Measurements from ENCODE around the gene NUDC. TPM values are rescaled to one million over a fixed set of nuclear protein-coding genes. Genes with fewer than 3 reads are reported as not detected.

The NUDC gene
- total RNA-seq, 1 experiment from 2014 or later = 161 TPM

DNA sequence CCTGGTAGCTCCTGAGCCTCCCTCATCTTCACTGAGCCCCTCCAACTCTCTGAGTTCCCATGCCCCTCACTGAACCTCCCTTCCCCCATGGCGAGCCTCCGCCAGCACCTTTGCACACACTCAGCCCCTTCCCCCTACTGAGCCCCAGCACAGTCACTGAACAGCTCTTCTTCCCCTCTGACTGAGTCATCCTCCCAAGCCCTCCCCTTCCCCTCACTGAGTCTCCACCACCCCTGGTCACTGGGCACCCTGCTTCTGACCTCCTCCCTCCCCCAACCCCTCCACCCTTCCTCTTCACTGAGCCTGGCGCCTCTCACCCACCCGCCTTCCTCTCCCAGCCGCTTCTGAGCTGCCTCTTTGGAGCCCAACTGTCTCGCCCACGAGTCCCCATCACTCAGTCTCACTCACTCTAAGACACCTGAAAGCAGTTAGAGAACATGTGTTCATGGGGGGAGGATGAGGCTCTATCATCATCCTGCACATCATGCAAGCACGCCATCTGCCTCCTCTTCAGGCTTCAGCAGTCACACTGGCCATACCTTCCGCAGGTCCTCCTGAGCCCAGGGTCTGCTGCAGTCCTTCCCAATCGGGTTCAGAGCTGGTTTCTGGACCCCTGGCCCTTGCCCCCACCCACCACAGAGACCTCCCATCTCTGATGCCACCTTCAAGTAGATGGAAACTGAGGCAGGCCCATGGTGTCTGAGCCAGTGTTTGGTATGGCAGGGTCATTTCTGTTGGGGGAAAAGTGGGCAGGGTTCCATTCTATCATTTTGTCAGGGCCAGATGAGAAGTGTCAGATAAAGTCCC is 70.0 kb downstream of the NUDC start:
- Histone ChIP-seq H3K9me3 (ENCODE audit: control insufficient read depth, insufficient read depth, low read depth, low read length) (no peaks in the 10 kb centered on the region), H3K36me3 (ENCODE audit: control insufficient read depth, insufficient read depth, low read length) (no peaks in the 10 kb centered on the region; the same call in 1 of the 2 replicates), H3K27me3 (ENCODE audit: control insufficient read depth, insufficient read depth, low read length) (no peaks in the 10 kb centered on the region), H3K27ac (ENCODE audit: low read length) (peak overlapping the region; percentile 55), H3K4me1 (ENCODE audit: control insufficient read depth, insufficient read depth, low read length) (peaks cover 30% of the 10 kb centered on the region), H3K4me3 (ENCODE audit: low read depth in 2 of 2, low read length in 2 of 2) (no peak overlapping the region)
- ATAC-seq (peak; percentile 14; the same call in 1 of the 2 replicates), DNase-seq (ENCODE audit: low read depth, low spot score) (no peak)
- intact Hi-C loops (cut with micrococcal nuclease; ENCODE audit: unreplicated experiment) (no loop called here), in situ Hi-C loops (cut with HindIII; ENCODE audit: low pct_unique_long_range_greater_than_20kb, low sequenced_read_pairs) (no loop called here)
- ChIA-PET CTCF (interaction anchor here (0.7 kb wide), 1 partner anchor 1024 kb away, joined by 3 read pairs; no protein-coding TSS in a partner anchor), POLR2A (interaction anchor here (0.6 kb wide), 1 partner anchor 9 kb away, joined by 3 read pairs; no protein-coding TSS in a partner anchor)
- TF ChIP-seq REST (IDR thresholded peaks at IDR 0.05; ENCODE audit: insufficient read depth in 1 of 2, low read depth in 2 of 2, low read length in 1 of 2) = no peak
- TF ChIP-seq POLR2AphosphoS5 (IDR thresholded peaks at IDR 0.05; ENCODE audit: low read depth, low read length) = no peak
- TF ChIP-seq, protein P1, sequence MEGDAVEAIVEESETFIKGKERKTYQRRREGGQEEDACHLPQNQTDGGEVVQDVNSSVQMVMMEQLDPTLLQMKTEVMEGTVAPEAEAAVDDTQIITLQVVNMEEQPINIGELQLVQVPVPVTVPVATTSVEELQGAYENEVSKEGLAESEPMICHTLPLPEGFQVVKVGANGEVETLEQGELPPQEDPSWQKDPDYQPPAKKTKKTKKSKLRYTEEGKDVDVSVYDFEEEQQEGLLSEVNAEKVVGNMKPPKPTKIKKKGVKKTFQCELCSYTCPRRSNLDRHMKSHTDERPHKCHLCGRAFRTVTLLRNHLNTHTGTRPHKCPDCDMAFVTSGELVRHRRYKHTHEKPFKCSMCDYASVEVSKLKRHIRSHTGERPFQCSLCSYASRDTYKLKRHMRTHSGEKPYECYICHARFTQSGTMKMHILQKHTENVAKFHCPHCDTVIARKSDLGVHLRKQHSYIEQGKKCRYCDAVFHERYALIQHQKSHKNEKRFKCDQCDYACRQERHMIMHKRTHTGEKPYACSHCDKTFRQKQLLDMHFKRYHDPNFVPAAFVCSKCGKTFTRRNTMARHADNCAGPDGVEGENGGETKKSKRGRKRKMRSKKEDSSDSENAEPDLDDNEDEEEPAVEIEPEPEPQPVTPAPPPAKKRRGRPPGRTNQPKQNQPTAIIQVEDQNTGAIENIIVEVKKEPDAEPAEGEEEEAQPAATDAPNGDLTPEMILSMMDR (IDR thresholded peaks at IDR 0.05) = no peak
- no peak for TF ChIP-seq SIN3A (IDR thresholded peaks at IDR 0.05; ENCODE audit: borderline replicate concordance, insufficient read depth, low read depth, low read length)
- no peak for TF ChIP-seq TCF7L2 (IDR thresholded peaks at IDR 0.05; ENCODE audit: low read depth, low read length)
- no TSS peak for BruUV-seq (replicated peaks)

- peaks cover 44% of the 10 kb centered on the region for H3K4me1 ChIP-seq (ENCODE audit: control insufficient read depth, insufficient read depth, low read length)
- H3K36me3 ChIP-seq (ENCODE audit: control insufficient read depth, insufficient read depth, low read length) = no peaks in the 10 kb centered on the region; the same call in none of the 2 replicates
- intact Hi-C loops (cut with micrococcal nuclease; ENCODE audit: unreplicated experiment) (no loop called here), in situ Hi-C loops (cut with HindIII; ENCODE audit: low pct_unique_long_range_greater_than_20kb, low sequenced_read_pairs) (no loop called here)
- peak within 1 kb of the TSS; percentile 57 to 68 for H3K4me3 ChIP-seq (ENCODE audit: low read depth in 2 of 2, low read length in 2 of 2)
- H3K9me3 ChIP-seq (ENCODE audit: control insufficient read depth, insufficient read depth, low read depth, low read length) = no peaks in the 10 kb centered on the region
- ChIA-PET CTCF (interaction anchor here (0.7 kb wide), 1 partner anchor 559 kb away, joined by 7 read pairs; no protein-coding TSS in a partner anchor), POLR2A (interaction anchor here (0.6 to 1.1 kb wide), 3 partner anchors 20 to 112 kb away, joined by 3 to 5 read pairs (median 5); no protein-coding TSS in a partner anchor)
- peak within 1 kb of the TSS; percentile 81 for H3K27ac ChIP-seq (ENCODE audit: low read length)
- ATAC-seq (peak; percentile 78), DNase-seq (ENCODE audit: low read depth, low spot score) (no peak)
- TF ChIP-seq, protein P1 (IDR thresholded peaks at IDR 0.05) = no peak
- no peak for TF ChIP-seq TCF7L2 (IDR thresholded peaks at IDR 0.05; ENCODE audit: low read depth, low read length)
- TF ChIP-seq REST (IDR thresholded peaks at IDR 0.05; ENCODE audit: insufficient read depth in 1 of 2, low read depth in 2 of 2, low read length in 1 of 2) = no peak
- 0 out of 2 replicates have a peak, but pooled peaks have one; percentile 47 for TF ChIP-seq SIN3A (IDR thresholded peaks at IDR 0.05; ENCODE audit: borderline replicate concordance, insufficient read depth, low read depth, low read length)
- TF ChIP-seq POLR2AphosphoS5 (IDR thresholded peaks at IDR 0.05; ENCODE audit: low read depth, low read length) = peak; percentile 95
- no peaks in the 10 kb centered on the region for H3K27me3 ChIP-seq (ENCODE audit: control insufficient read depth, insufficient read depth, low read length)
- no TSS peak for BruUV-seq (replicated peaks)
Observed at GRCh38 chr1:26993237-26994019, 71.9 kb downstream of the NUDC start, which contains the start of gene TRNP1. Gene TRNP1 (plus strand): TSS chr1:26993692. CDS start chr1:26993787, 95 bp downstream.

Data from Panc1 (cell line).